GM20000 (cell line): Measurements from ENCODE around the gene CCNB1.
A peak's percentile ranks its signal among the peaks of the same experiment; 100 is the strongest.
"Not testable (repeated sequence)": the region's sequence is repeated elsewhere in the genome, so short reads cannot be mapped to it uniquely, and the experiment has no call there.

Experiments used
- DNase-seq: peaks from one replicate; pipeline ENCODE4 v3.0.0; 2012; ENCODE audit warnings: low spot score
- TF ChIP-seq, protein P1 (sequence below): IDR thresholded peaks from 2 replicates; pipeline ENCODE4 v1.5.1; 2012; ENCODE audit warnings: mild to moderate bottlenecking, control low read depth; ENCODE audit errors: extremely low read depth, missing control alignments

The CCNB1 gene

GRCh38 chr5:69160651-69161050 is 6.3 kb upstream of the CCNB1 start:
- no peak for DNase-seq

DNA sequence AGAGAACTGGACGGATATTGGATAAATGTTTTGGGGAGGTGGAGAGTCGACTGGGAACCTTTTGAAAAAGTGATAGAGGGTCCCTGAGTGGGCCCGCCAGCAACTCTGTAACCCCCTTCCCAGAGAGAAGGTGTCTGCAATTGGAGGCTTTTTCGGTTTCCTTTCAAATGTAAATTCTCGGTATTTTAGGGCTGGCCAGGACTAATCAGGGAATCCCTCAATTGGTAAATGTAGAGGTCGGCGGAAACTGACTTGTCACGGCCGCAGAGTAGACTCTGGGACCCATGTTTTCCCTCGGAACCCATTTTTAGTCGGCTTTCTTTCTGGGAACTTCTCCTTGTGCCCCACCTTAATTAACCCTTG is 524 bp downstream of the CCNB1 start:
- peak; percentile 20 for DNase-seq
- TF ChIP-seq, protein P1, sequence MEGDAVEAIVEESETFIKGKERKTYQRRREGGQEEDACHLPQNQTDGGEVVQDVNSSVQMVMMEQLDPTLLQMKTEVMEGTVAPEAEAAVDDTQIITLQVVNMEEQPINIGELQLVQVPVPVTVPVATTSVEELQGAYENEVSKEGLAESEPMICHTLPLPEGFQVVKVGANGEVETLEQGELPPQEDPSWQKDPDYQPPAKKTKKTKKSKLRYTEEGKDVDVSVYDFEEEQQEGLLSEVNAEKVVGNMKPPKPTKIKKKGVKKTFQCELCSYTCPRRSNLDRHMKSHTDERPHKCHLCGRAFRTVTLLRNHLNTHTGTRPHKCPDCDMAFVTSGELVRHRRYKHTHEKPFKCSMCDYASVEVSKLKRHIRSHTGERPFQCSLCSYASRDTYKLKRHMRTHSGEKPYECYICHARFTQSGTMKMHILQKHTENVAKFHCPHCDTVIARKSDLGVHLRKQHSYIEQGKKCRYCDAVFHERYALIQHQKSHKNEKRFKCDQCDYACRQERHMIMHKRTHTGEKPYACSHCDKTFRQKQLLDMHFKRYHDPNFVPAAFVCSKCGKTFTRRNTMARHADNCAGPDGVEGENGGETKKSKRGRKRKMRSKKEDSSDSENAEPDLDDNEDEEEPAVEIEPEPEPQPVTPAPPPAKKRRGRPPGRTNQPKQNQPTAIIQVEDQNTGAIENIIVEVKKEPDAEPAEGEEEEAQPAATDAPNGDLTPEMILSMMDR = no peak

More at GRCh38 chr5:69160651-69161050, 6.3 kb upstream of the CCNB1 start:
- TF ChIP-seq, protein P1 = no peak

- TF ChIP-seq, protein P1 = no peak
- no peak for DNase-seq
Measured at GRCh38 chr5:69167929-69168328, 979 bp downstream of the CCNB1 start.

GRCh38 chr5:69170495-69170894 is 3.5 kb downstream of the CCNB1 start:
- TF ChIP-seq, protein P1 = no peak

GRCh38 chr5:69170969-69171368 is 4.0 kb downstream of the CCNB1 start:
- TF ChIP-seq, protein P1 = no peak
- DNase-seq = no peak

More at GRCh38 chr5:69170495-69170894, 3.5 kb downstream of the CCNB1 start:
- no peak for DNase-seq

DNA sequence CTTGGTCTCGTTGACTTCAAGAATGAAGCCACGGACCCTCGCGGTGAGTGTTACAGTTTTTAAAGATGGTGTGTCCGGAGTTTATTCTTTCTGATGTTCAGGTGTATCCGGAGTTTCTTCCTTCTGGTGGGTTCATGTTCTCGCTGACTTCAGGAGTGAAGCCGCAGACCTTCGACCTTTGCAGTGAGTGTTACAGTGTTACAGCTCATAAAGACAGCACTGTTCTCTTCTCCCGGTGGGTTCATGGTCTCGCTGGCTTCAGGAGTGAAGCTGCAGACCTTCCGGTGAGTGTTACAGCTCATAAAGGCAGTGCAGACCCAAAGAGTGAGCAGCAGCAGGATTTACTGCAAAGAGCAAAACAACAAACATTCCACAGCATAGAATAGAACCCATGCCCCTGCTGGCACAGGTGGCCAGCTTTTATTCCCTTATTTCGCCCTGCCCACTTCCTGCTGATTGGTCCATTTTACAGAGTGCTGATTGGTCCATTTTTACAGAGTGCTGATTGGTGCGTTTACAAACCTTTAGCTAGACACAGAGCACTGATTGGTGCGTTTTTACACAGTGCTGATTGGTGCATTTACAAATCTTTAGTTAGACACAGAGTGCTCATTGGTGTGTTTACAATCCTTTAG is 14.8 kb downstream of the CCNB1 start:
- DNase-seq = not testable (repeated sequence)

DNA sequence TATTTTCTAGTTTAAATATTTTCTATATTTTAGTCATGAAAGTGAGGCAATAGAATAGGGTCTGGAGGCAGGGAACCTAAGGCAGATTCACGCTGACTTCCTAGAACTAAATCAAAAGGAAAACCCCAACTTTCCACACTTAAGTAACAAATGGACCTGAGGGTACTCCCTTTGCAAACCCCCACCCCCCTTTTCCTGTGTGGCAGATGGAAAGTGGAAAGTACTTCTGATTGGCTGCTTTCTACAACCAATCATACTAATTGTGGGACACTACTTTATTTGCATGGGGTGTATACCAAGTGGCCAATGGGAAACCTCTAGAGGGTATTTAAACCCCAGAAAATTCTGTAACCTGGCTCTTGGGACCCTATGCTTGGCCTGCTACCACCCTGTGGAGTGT is 17.7 kb downstream of the CCNB1 start:
- DNase-seq = no peak
- TF ChIP-seq, protein P1 = no peak

GRCh38 chr5:69187342-69187741 is 20.4 kb downstream of the CCNB1 start:
- DNase-seq = no peak

More at GRCh38 chr5:69187342-69187741, 20.4 kb downstream of the CCNB1 start:
- TF ChIP-seq, protein P1 = no peak
